ENCODE results near the gene TMEM54. TPM values are rescaled to one million over a fixed set of nuclear protein-coding genes. Genes with fewer than 3 reads are reported as not detected.

The TMEM54 gene
- total and polyA plus RNA-seq, 7 donors, result 47.4 to 799 (median 135) TPM

DNA sequence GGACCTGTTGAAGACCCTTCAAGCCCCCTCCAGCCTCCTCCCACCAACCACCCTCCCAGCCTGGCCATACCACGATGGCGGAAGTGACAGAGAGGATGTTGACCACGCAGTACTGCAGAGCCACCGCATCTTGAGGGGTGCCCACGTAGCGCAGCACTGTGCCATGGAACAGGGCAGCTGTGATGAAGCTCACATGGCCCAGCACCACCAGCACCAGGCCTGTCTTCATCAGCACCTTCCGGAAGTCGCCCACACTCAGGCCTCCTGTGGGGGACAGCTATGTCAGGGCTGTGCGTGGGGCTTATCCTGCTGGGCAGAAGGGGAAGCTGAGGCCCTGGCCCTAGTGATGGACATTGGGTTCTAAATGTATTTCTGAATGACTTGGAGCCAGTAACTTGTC lies 3.1 kb downstream of the TMEM54 start:
- peaks cover 8 to 19% (median 11%) of the 10 kb centered on the region in 3 donors for H3K27me3 ChIP-seq
- TF ChIP-seq EP300 (IDR thresholded peaks at IDR 0.05) (no peak), POLR2AphosphoS5 (IDR thresholded peaks at IDR 0.05) (no peak), CTCF (IDR thresholded peaks at IDR 0.05) (no peak), POLR2A (IDR thresholded peaks at IDR 0.05) (no peak)
- peaks cover 0 to 26% (median 23%) of the 10 kb centered on the region in 4 donors for H3K4me1 ChIP-seq
- peak; percentile 45 for DNase-seq
- H3K9me3 ChIP-seq, result no peaks in the 10 kb centered on the region
- intact Hi-C loops (cut with DNase I), result no loop called here
- H3K27ac ChIP-seq, result no peak overlapping the region
- WGBS, 2 donors, result 94% methylated on average over 9 of the region's 9 CpGs
- no peaks in the 10 kb centered on the region for H3K36me3 ChIP-seq
- no peak overlapping the region for H3K4me3 ChIP-seq

DNA sequence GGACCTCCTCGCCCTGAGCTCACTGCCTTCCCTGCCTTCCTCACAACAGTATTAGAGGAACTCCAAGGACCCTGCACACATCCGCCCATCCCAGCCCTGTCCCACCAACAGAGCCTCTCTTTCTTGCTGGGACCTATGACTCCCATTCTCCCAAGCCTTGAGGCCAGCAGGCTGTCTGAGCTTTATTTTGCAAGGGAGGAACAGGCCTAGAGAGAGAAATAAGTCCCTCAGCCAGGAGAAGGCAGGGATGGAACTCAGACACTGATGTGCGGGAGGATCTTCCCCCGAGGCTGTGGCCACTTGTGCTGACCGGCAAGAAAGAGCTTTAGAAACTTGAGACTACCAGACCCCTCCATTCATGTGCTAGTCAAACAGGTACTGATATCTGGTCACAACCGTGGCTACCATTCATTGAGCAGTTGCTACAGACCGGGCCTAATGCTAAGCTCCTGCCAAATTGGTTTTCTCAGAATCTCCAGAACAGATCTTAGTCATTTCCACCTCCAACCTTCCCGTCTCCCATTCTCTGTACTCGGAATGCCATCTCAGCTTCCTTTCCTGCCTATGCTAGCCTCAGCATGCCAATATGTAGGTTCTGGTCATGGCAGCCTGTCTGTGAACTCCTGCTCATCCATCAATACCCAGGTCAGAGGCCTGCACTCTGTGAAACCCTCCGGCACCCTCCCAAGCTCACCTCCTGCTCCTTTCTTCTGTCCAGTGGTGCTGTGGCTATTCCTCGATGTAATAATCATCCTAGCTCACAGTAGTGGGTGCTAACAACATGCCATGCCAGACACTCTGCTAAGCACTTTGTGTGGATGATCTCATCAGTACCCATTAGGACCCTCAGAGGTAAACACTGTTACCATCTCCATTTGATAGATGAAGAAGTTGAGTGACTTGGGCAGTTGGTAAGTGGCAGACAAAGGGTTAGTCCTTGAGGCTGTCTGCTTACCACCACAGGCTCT lies 3.8 kb downstream of the TMEM54 start:
- Histone ChIP-seq H3K4me1 (peaks cover 0 to 31% (median 28%) of the 10 kb centered on the region in 4 donors), H3K9me3 (no peaks in the 10 kb centered on the region), H3K36me3 (no peaks in the 10 kb centered on the region), H3K27me3 (peaks cover 15 to 26% (median 18%) of the 10 kb centered on the region in 3 donors), H3K27ac (no peak overlapping the region), H3K4me3 (no peak overlapping the region)
- intact Hi-C loops (cut with DNase I), result no loop called here
- TF ChIP-seq POLR2AphosphoS5 (IDR thresholded peaks at IDR 0.05) (no peak), POLR2A (IDR thresholded peaks at IDR 0.05) (no peak), EP300 (IDR thresholded peaks at IDR 0.05) (no peak), CTCF (IDR thresholded peaks at IDR 0.05) (no peak)
- DNase-seq, result peak; percentile 18
- 86 to 87% methylated on average over 11 of the region's 11 CpGs for WGBS, 2 donors

DNA sequence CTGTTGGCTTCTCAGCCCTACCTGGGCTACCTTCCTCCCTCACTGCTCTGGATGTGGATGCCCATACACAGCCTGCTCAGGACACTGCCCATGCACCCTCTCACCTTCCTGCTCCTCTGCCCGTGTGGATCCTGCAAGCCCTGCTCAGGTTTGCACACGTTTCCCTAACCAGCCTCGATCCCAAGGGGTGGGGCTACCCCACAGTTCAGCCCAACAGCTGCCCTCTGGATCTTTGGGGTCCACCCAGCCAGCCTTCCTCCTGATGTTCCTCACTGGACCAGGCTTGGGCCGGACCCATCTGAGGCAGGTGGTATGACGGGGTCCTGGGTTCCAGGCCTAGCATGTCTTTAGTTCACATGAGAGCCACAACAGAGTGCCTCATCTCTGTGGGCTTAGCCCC lies 4.7 kb downstream of the TMEM54 start:
- intact Hi-C loops (cut with DNase I), result no loop called here
- TF ChIP-seq POLR2AphosphoS5 (IDR thresholded peaks at IDR 0.05), result no peak
- TF ChIP-seq POLR2A (IDR thresholded peaks at IDR 0.05), result no peak
- no peak for TF ChIP-seq CTCF (IDR thresholded peaks at IDR 0.05)
- TF ChIP-seq EP300 (IDR thresholded peaks at IDR 0.05), result no peak
- H3K9me3 ChIP-seq, result no peaks in the 10 kb centered on the region
- DNase-seq, result peak; percentile 64
- no peaks in the 10 kb centered on the region for H3K36me3 ChIP-seq
- peaks cover 15 to 31% (median 22%) of the 10 kb centered on the region in 3 donors for H3K27me3 ChIP-seq
- WGBS, 2 donors, result 48 to 76% methylated on average over 5 of the region's 5 CpGs
- peaks cover 0 to 27% (median 24%) of the 10 kb centered on the region in 4 donors for H3K4me1 ChIP-seq
- H3K4me3 ChIP-seq, result no peak overlapping the region
- no peak overlapping the region for H3K27ac ChIP-seq

- WGBS, 2 donors, result 86 to 92% methylated on average over 26 of the region's 26 CpGs
- TF ChIP-seq EP300 (IDR thresholded peaks at IDR 0.05) (no peak), CTCF (IDR thresholded peaks at IDR 0.05) (no peak), POLR2A (IDR thresholded peaks at IDR 0.05) (no peak), POLR2AphosphoS5 (IDR thresholded peaks at IDR 0.05) (no peak)
- Histone ChIP-seq H3K4me1 (peaks cover 0 to 23% (median 18%) of the 10 kb centered on the region in 4 donors), H3K27ac (no peak overlapping the region), H3K9me3 (no peaks in the 10 kb centered on the region), H3K4me3 (no peak overlapping the region), H3K27me3 (peaks cover 15 to 39% (median 30%) of the 10 kb centered on the region in 3 donors), H3K36me3 (no peaks in the 10 kb centered on the region)
- peak; percentile 56 for DNase-seq
- intact Hi-C loops (cut with DNase I), result no loop called here
These were observed 5.6 kb downstream of the TMEM54 start for GRCh38 chr1:32895325-32896215.

Measured in sigmoid colon (tissue), 7 donors.